DND-41 (cell line): ENCODE data around the gene DLGAP1.
"Not testable (repeated sequence)": the region's sequence is repeated elsewhere in the genome, so short reads cannot be mapped to it uniquely, and the experiment has no call there.

Experiments
- ATAC-seq: fragments of 200-7000 bp; cut with Tn5 transposase; 3 replicates; pipeline ENCODE4 v1.9.1; 2021; ENCODE audit warnings: low read depth; ENCODE audit not compliant: insufficient read depth
- DNase-seq: peaks from one replicate; pipeline ENCODE4 v3.0.0-alpha.2; 2020
- H2AFZ ChIP-seq: 2 replicates; pipeline ENCODE4 v1.6.0; 2012; ENCODE audit warnings: low read depth, low read length
- H3K27ac ChIP-seq: 2 replicates; pipeline ENCODE4 v1.5.1; 2012; ENCODE audit warnings: low read length, inconsistent platforms
- H3K27me3 ChIP-seq: fragments of 200-600 bp; sonication (generic); 2 replicates; pipeline ENCODE4 v1.6.0; 2012; ENCODE audit warnings: low read length, mild to moderate bottlenecking, inconsistent platforms; ENCODE audit not compliant: insufficient read depth, poor library complexity
- H3K36me3 ChIP-seq: 2 replicates; pipeline ENCODE4 v1.5.1; 2012; ENCODE audit warnings: low read length, inconsistent platforms; ENCODE audit not compliant: insufficient read depth
- H3K4me1 ChIP-seq: 2 replicates; pipeline ENCODE4 v1.5.1; 2012; ENCODE audit warnings: mild to moderate bottlenecking, low read length; ENCODE audit not compliant: insufficient read depth
- H3K4me2 ChIP-seq: 2 replicates; pipeline ENCODE4 v1.6.0; 2012; ENCODE audit warnings: mild to moderate bottlenecking, moderate library complexity, low read length, inconsistent platforms; ENCODE audit not compliant: insufficient read depth
- H3K4me3 ChIP-seq, 2 experiments: fragments of 200-600 bp in 1 of 2; shearing (Covaris generic) in 1 of 2; 2 replicates each; pipeline ENCODE4 v1.5.1; 2012 to 2016; ENCODE audit warnings: inconsistent platforms in 2 of 2, low read length in 2 of 2, mild to moderate bottlenecking in 2 of 2, low read depth in 1 of 2, moderate library complexity in 1 of 2
- H3K79me2 ChIP-seq: 2 replicates; pipeline ENCODE4 v1.6.0; 2012; ENCODE audit warnings: low read length, inconsistent platforms; ENCODE audit not compliant: insufficient read depth
- H3K9ac ChIP-seq: 2 replicates; pipeline ENCODE4 v1.6.0; 2012; ENCODE audit warnings: low read depth, mild to moderate bottlenecking, inconsistent platforms, low read length, moderate library complexity
- H3K9me3 ChIP-seq: 2 replicates; pipeline ENCODE4 v1.5.1; 2012; ENCODE audit warnings: low read length, moderate library complexity, mild to moderate bottlenecking, inconsistent platforms; ENCODE audit not compliant: insufficient read depth, severe bottlenecking
- H4K20me1 ChIP-seq: 2 replicates; pipeline ENCODE4 v1.6.0; 2012; ENCODE audit warnings: low read length; ENCODE audit not compliant: insufficient read depth
- CTCF ChIP-seq: IDR thresholded peaks from 2 replicates; pipeline ENCODE4 v1.5.1; 2012; ENCODE audit warnings: borderline replicate concordance, low read length, moderate library complexity, mild to moderate bottlenecking; ENCODE audit not compliant: poor library complexity, severe bottlenecking; ENCODE audit errors: extremely low read depth
- EZH2 ChIP-seq: IDR thresholded peaks from 3 replicates; pipeline ENCODE4 v1.6.1; 2012; ENCODE audit warnings: borderline replicate concordance, low read depth, mild to moderate bottlenecking, moderate library complexity, low read length, inconsistent platforms; ENCODE audit not compliant: severe bottlenecking

The DLGAP1 gene

DNA sequence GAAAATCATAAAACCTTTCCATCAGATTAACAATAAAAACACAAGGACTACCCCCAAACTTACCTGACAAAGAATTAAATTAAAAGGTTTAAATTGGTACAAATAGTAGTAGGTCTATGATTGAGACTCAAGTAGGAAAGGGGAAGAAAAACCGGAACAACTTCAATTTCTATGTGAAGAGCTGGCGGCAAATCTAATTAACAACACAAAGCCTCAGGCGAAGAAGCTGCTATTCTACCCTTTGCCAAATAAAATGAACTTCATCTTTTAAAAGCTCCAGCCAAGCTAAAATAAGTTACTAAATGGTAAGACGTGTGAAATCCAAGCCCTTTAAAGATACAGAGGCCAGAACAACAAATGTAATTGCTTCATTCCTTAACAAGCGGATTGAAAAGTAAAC is 146.5 kb downstream of the DLGAP1 start:
- no peak overlapping the region for H2AFZ ChIP-seq
- no peak overlapping the region for H3K9ac ChIP-seq
- ATAC-seq (no peak), DNase-seq (no peak)
- no peaks in the 10 kb centered on the region for H3K36me3 ChIP-seq
- H3K4me2 ChIP-seq = no peak overlapping the region
- no peaks in the 10 kb centered on the region for H3K79me2 ChIP-seq
- no peaks in the 10 kb centered on the region for H4K20me1 ChIP-seq
- no peaks in the 10 kb centered on the region for H3K27me3 ChIP-seq
- no peaks in the 10 kb centered on the region for H3K4me1 ChIP-seq
- H3K27ac ChIP-seq = no peak overlapping the region
- no peak overlapping the region for H3K4me3 ChIP-seq
- TF ChIP-seq EZH2 (no peak), CTCF (no peak)
- no peaks in the 10 kb centered on the region for H3K9me3 ChIP-seq

- Histone ChIP-seq H3K9me3 (no peaks in the 10 kb centered on the region), H2AFZ (no peak overlapping the region), H4K20me1 (no peaks in the 10 kb centered on the region), H3K27me3 (no peaks in the 10 kb centered on the region), H3K4me2 (no peak overlapping the region), H3K4me3 (no peak overlapping the region), H3K27ac (no peak overlapping the region), H3K36me3 (no peaks in the 10 kb centered on the region), H3K79me2 (no peaks in the 10 kb centered on the region), H3K9ac (no peak overlapping the region), H3K4me1 (no peaks in the 10 kb centered on the region)
- ATAC-seq (no peak), DNase-seq (no peak)
- TF ChIP-seq EZH2 (no peak), CTCF (no peak)
Observed at GRCh38 chr18:4299395-4299794, 155.7 kb downstream of the DLGAP1 start.

DNA sequence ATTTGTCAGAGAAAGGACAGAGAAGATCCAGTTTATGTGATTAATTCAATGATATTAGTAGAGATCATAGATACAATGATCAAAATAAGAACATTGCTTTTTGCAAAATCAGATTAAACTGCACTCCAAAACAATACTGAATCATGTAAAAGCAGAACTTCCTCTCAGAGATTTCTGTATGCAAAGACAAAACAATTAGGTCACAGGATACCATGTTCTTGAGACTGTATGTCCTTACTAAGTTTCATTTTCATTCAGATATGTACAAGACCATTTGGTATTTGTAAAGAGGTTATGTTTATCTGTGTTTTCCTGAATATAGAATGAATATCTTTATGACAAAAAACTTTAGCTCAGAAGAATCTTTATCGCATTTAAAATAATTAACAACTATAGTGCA is 161.8 kb downstream of the DLGAP1 start:
- ATAC-seq (no peak), DNase-seq (no peak)
- TF ChIP-seq CTCF = no peak
- no peak for TF ChIP-seq EZH2
- Histone ChIP-seq H4K20me1 (no peaks in the 10 kb centered on the region), H3K9me3 (no peaks in the 10 kb centered on the region), H3K36me3 (no peaks in the 10 kb centered on the region), H2AFZ (no peak overlapping the region), H3K4me3 (no peak overlapping the region), H3K4me2 (no peak overlapping the region), H3K79me2 (no peaks in the 10 kb centered on the region), H3K4me1 (no peaks in the 10 kb centered on the region), H3K27ac (no peak overlapping the region), H3K9ac (no peak overlapping the region), H3K27me3 (no peaks in the 10 kb centered on the region)

- Histone ChIP-seq H3K4me1 (no peaks in the 10 kb centered on the region), H2AFZ (no peak overlapping the region), H4K20me1 (no peaks in the 10 kb centered on the region), H3K4me2 (no peak overlapping the region), H3K9ac (no peak overlapping the region), H3K36me3 (no peaks in the 10 kb centered on the region), H3K27me3 (no peaks in the 10 kb centered on the region), H3K79me2 (no peaks in the 10 kb centered on the region), H3K4me3 (no peak overlapping the region), H3K9me3 (no peaks in the 10 kb centered on the region), H3K27ac (no peak overlapping the region)
- no peak for ATAC-seq
- no peak for TF ChIP-seq CTCF
- TF ChIP-seq EZH2 = no peak
- no peak for DNase-seq
Observed at GRCh38 chr18:4292696-4293095, 162.4 kb downstream of the DLGAP1 start.

DNA sequence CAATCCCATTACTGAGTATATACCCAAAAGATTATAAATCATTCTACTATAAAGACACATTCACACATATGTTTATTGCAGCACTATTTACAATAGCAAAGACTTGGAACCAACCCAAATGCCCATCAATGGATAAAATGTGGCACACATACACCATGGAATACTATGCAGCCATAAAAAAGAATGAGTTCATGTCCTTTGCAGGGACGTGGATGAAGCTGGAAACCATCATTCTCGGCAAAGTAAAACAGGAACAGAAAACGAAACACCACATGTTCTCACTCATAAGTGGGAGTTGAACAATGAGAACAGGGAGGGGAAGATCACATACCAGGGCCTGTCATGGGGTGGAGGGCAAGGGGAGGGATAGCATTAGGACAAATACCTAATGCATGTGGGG is 167.8 kb downstream of the DLGAP1 start:
- not testable (repeated sequence) for H4K20me1 ChIP-seq, ATAC-seq, H3K9me3 ChIP-seq, H2AFZ ChIP-seq, H3K79me2 ChIP-seq, DNase-seq, H3K4me1 ChIP-seq, H3K36me3 ChIP-seq, H3K27me3 ChIP-seq, H3K27ac ChIP-seq, H3K9ac ChIP-seq, H3K4me3 ChIP-seq, H3K4me2 ChIP-seq
